Measurements from ENCODE around the gene TUBB. TPM values are rescaled to one million over a fixed set of nuclear protein-coding genes. Genes with fewer than 3 reads are reported as not detected.

TUBB gene
- total and polyA plus RNA-seq, 7 donors = 136 to 487 (median 199) TPM

GRCh38 chr6:30724906-30725667 lies 4.9 kb downstream of the TUBB start:
- Histone ChIP-seq H3K4me3 (no peak overlapping the region), H3K27ac (peak overlapping the region; percentile 46), H3K36me3 (ENCODE audit: insufficient read depth in 1 of 2, low read depth in 1 of 2) (peaks cover 9 to 77% of the 10 kb centered on the region in 2 donors), H3K27me3 (ENCODE audit: insufficient read depth in 3 of 3, low read length in 2 of 3) (no peaks in the 10 kb centered on the region), H3K9me3 (no peaks in the 10 kb centered on the region), H3K4me1 (peaks cover 16% of the 10 kb centered on the region)
- intact Hi-C loops (cut with DNase I) = loop anchor here in 1 of 2 donors (1.0 to 10.0 kb wide), 2 partner anchors 13 to 180 kb away; no protein-coding TSS in a partner anchor
- ATAC-seq = no peak
- no peak for DNase-seq
- 36 to 45% (median 38%) methylated on average over 6 of the region's 6 CpGs for WGBS, 3 donors
- TF ChIP-seq CTCF (IDR thresholded peaks at IDR 0.05) = no peak

GRCh38 chr6:30725713-30726505 lies 5.8 kb downstream of the TUBB start:
- ATAC-seq (no peak), DNase-seq (no peak)
- H3K27me3 ChIP-seq (ENCODE audit: insufficient read depth in 3 of 3, low read length in 2 of 3) = no peaks in the 10 kb centered on the region
- WGBS, 3 donors = 51 to 66% (median 52%) methylated on average over 3 of the region's 3 CpGs
- no peak overlapping the region for H3K4me3 ChIP-seq
- intact Hi-C loops (cut with DNase I) = loop anchor here in 1 of 2 donors (1.0 to 10.0 kb wide), 2 partner anchors 12 to 181 kb away; no protein-coding TSS in a partner anchor
- no peak for TF ChIP-seq CTCF (IDR thresholded peaks at IDR 0.05)
- H3K27ac ChIP-seq = peak overlapping the region; percentile 46
- peaks cover 16 to 85% of the 10 kb centered on the region in 2 donors for H3K36me3 ChIP-seq (ENCODE audit: insufficient read depth in 1 of 2, low read depth in 1 of 2)
- H3K9me3 ChIP-seq = no peaks in the 10 kb centered on the region
- peaks cover 16% of the 10 kb centered on the region for H3K4me1 ChIP-seq

GRCh38 chr6:30726506-30727413 lies 6.6 kb downstream of the TUBB start:
- ATAC-seq (no peak), DNase-seq (no peak)
- Histone ChIP-seq H3K4me3 (no peak overlapping the region), H3K36me3 (ENCODE audit: insufficient read depth in 1 of 2, low read depth in 1 of 2) (peaks cover 16 to 92% of the 10 kb centered on the region in 2 donors), H3K27ac (no peak overlapping the region), H3K27me3 (ENCODE audit: insufficient read depth in 3 of 3, low read length in 2 of 3) (no peaks in the 10 kb centered on the region), H3K4me1 (peaks cover 16% of the 10 kb centered on the region), H3K9me3 (no peaks in the 10 kb centered on the region)
- intact Hi-C loops (cut with DNase I) = loop anchor here in 1 of 2 donors (10.0 kb wide), 1 partner anchor 182 kb away; no protein-coding TSS in a partner anchor
- 82 to 87% (median 83%) methylated on average over 9 to 11 of the region's 11 CpGs for WGBS, 3 donors
- no peak for TF ChIP-seq CTCF (IDR thresholded peaks at IDR 0.05)

GRCh38 chr6:30727920-30728553 lies 7.9 kb downstream of the TUBB start:
- 50 to 67% (median 51%) methylated on average over 7 of the region's 7 CpGs for WGBS, 3 donors
- ATAC-seq (peak in 2 of 4 donors; percentile 32 to 43), DNase-seq (no peak)
- Histone ChIP-seq H3K4me1 (peaks cover 6% of the 10 kb centered on the region), H3K36me3 (ENCODE audit: insufficient read depth in 1 of 2, low read depth in 1 of 2) (peaks cover 16 to 97% of the 10 kb centered on the region in 2 donors), H3K27me3 (ENCODE audit: insufficient read depth in 3 of 3, low read length in 2 of 3) (no peaks in the 10 kb centered on the region), H3K27ac (no peak overlapping the region), H3K4me3 (no peak overlapping the region), H3K9me3 (no peaks in the 10 kb centered on the region)
- intact Hi-C loops (cut with DNase I) = loop anchor here in 1 of 2 donors (10.0 kb wide), 1 partner anchor 183 kb away; no protein-coding TSS in a partner anchor
- TF ChIP-seq CTCF (IDR thresholded peaks at IDR 0.05) = no peak
